ENCODE data around the gene MYO6.

MYO6 gene

DNA sequence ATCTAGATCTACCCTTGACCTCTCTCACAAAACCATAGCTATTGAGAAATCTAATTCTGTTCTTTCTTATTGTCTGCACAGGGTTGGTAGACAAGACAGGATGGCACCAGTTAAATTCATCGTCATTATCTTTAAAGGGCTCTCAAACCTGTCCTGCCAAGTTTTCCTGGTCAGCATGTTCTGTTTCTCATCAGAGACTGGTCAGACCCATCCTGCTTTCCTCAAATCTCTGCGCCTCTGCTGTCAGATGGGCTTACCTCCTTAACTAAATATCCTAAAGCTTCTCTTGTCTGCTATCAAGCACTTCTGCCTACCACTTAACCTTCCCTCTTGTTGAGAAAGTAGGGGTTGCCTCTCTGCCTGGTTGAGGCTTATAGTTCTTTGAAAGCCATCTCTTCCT lies 125.2 kb downstream of the MYO6 start:
- no peaks in the 10 kb centered on the region for H3K9me3 ChIP-seq (replicated peaks in 1 of 2; ENCODE audit: control insufficient read depth in 2 of 2, insufficient read depth in 1 of 2, low read depth in 1 of 2, low read length in 2 of 2)
- H3K9ac ChIP-seq (ENCODE audit: low read depth, low read length, poor library complexity) = no peak overlapping the region
- no peak overlapping the region for H3K18ac ChIP-seq (ENCODE audit: low read length)
- no peak overlapping the region for H3K14ac ChIP-seq (ENCODE audit: low read length)
- no peaks in the 10 kb centered on the region for H3K4me1 ChIP-seq (ENCODE audit: control insufficient read depth in 2 of 2, insufficient read depth in 1 of 2, low read depth in 1 of 2, low read length in 2 of 2)
- H4K8ac ChIP-seq (ENCODE audit: low read depth, low read length) = no peak overlapping the region
- no peak for DNase-seq (ENCODE audit: low spot score)
- H3K27ac ChIP-seq (replicated peaks; ENCODE audit: low read length) = no peak overlapping the region
- H3K27me3 ChIP-seq (ENCODE audit: control insufficient read depth in 3 of 3, insufficient read depth in 3 of 3, low read depth in 1 of 3, low read length in 3 of 3) = no peaks in the 10 kb centered on the region
- no peak overlapping the region for H2BK120ac ChIP-seq (ENCODE audit: low read depth, low read length)
- no peak overlapping the region for H3K23ac ChIP-seq (ENCODE audit: low read depth, low read length, poor library complexity)
- H3K4me3 ChIP-seq (ENCODE audit: low read length in 2 of 2) = no peak overlapping the region
- peaks cover 4 to 57% of the 10 kb centered on the region in 2 donors for H3K36me3 ChIP-seq (replicated peaks in 1 of 2; ENCODE audit: control insufficient read depth in 2 of 2, insufficient read depth in 2 of 2, low read length in 2 of 2)
- no peak overlapping the region for H2AFZ ChIP-seq (ENCODE audit: low read length)
- no peak overlapping the region for H4K91ac ChIP-seq (ENCODE audit: low read depth, low read length, poor library complexity)
- H2AK5ac ChIP-seq (ENCODE audit: low read depth, low read length) = no peak overlapping the region
- no peak overlapping the region for H2BK15ac ChIP-seq (ENCODE audit: low read length)
- no CpG with 5 or more reads among the region's 2 CpGs for WGBS, 2 donors (ENCODE audit: extremely low coverage in 2 of 2, insufficient read length in 2 of 2, insufficient replicate concordance in 1 of 2)
- H3K4ac ChIP-seq (ENCODE audit: low read length) = no peak overlapping the region
- no peak overlapping the region for H2BK12ac ChIP-seq (ENCODE audit: low read length)
- H3K4me2 ChIP-seq (ENCODE audit: insufficient read depth, low read length, poor library complexity, severe bottlenecking) = no peak overlapping the region
- no peak overlapping the region for H2BK5ac ChIP-seq (ENCODE audit: low read length)
- no peaks in the 10 kb centered on the region for H3K79me1 ChIP-seq (ENCODE audit: low read depth, low read length)

DNA sequence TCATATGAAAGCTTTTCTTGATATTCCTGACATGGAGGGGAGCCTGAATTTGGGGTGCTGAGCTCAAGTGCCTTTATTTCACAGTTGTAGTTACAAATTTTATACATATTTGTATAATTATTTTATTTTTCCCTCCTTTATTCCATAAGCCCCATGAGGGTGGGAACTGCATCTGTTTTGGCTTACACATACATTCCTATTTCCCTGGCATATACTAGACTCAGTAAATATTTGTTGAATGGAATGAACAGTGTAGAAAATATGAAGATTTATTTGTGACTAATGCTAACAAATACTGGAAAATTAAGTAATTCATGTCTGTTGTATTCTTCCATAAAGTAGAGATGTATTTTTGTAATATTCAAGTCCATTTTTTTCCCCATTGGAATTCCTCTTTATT lies 127.1 kb downstream of the MYO6 start:
- no peak overlapping the region for H3K4me2 ChIP-seq (ENCODE audit: insufficient read depth, low read length, poor library complexity, severe bottlenecking)
- no peaks in the 10 kb centered on the region for H3K79me1 ChIP-seq (ENCODE audit: low read depth, low read length)
- no peak overlapping the region for H3K18ac ChIP-seq (ENCODE audit: low read length)
- no peak overlapping the region for H3K9ac ChIP-seq (ENCODE audit: low read depth, low read length, poor library complexity)
- H3K4me1 ChIP-seq (ENCODE audit: control insufficient read depth in 2 of 2, insufficient read depth in 1 of 2, low read depth in 1 of 2, low read length in 2 of 2) = no peaks in the 10 kb centered on the region
- no peaks in the 10 kb centered on the region for H3K27me3 ChIP-seq (ENCODE audit: control insufficient read depth in 3 of 3, insufficient read depth in 3 of 3, low read depth in 1 of 3, low read length in 3 of 3)
- H4K91ac ChIP-seq (ENCODE audit: low read depth, low read length, poor library complexity) = no peak overlapping the region
- no peak overlapping the region for H3K4me3 ChIP-seq (ENCODE audit: low read length in 2 of 2)
- no peaks in the 10 kb centered on the region for H3K9me3 ChIP-seq (replicated peaks in 1 of 2; ENCODE audit: control insufficient read depth in 2 of 2, insufficient read depth in 1 of 2, low read depth in 1 of 2, low read length in 2 of 2)
- H4K8ac ChIP-seq (ENCODE audit: low read depth, low read length) = no peak overlapping the region
- no peak overlapping the region for H3K4ac ChIP-seq (ENCODE audit: low read length)
- DNase-seq (ENCODE audit: low spot score) = no peak
- H2AK5ac ChIP-seq (ENCODE audit: low read depth, low read length) = no peak overlapping the region
- H2BK12ac ChIP-seq (ENCODE audit: low read length) = no peak overlapping the region
- H2BK120ac ChIP-seq (ENCODE audit: low read depth, low read length) = no peak overlapping the region
- no peak overlapping the region for H3K27ac ChIP-seq (replicated peaks; ENCODE audit: low read length)
- no peak overlapping the region for H3K14ac ChIP-seq (ENCODE audit: low read length)
- peaks cover 4 to 60% of the 10 kb centered on the region in 2 donors for H3K36me3 ChIP-seq (replicated peaks in 1 of 2; ENCODE audit: control insufficient read depth in 2 of 2, insufficient read depth in 2 of 2, low read length in 2 of 2)
- no peak overlapping the region for H2BK15ac ChIP-seq (ENCODE audit: low read length)
- H2AFZ ChIP-seq (ENCODE audit: low read length) = no peak overlapping the region
- no peak overlapping the region for H2BK5ac ChIP-seq (ENCODE audit: low read length)
- no peak overlapping the region for H3K23ac ChIP-seq (ENCODE audit: low read depth, low read length, poor library complexity)

DNA sequence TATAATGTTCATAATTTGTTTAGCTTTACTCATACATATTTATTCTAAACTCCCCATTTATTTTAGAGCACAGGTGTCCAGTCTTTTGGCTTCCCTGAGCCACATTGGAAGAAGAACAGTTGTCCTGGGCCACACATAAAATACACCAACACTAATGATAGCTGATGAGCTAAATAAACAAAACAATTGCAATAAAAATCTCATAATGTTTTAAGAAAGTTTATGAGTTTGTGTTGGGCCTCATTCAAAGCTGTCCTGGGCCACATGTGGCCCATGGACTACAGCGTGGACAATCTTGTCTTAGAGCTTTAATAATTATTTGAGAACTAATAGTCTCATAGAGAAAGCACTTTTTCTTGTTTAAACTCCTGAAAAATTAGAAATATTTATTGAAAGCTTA lies 131.3 kb downstream of the MYO6 start:
- no peak overlapping the region for H3K4ac ChIP-seq (ENCODE audit: low read length)
- H3K4me3 ChIP-seq (ENCODE audit: low read length in 2 of 2) = no peak overlapping the region
- no peak overlapping the region for H2BK12ac ChIP-seq (ENCODE audit: low read length)
- no peak overlapping the region for H3K14ac ChIP-seq (ENCODE audit: low read length)
- H3K27ac ChIP-seq (replicated peaks; ENCODE audit: low read length) = no peak overlapping the region
- H3K9me3 ChIP-seq (replicated peaks in 1 of 2; ENCODE audit: control insufficient read depth in 2 of 2, insufficient read depth in 1 of 2, low read depth in 1 of 2, low read length in 2 of 2) = no peaks in the 10 kb centered on the region
- H4K91ac ChIP-seq (ENCODE audit: low read depth, low read length, poor library complexity) = no peak overlapping the region
- no peak for DNase-seq (ENCODE audit: low spot score)
- no peak overlapping the region for H3K23ac ChIP-seq (ENCODE audit: low read depth, low read length, poor library complexity)
- H3K18ac ChIP-seq (ENCODE audit: low read length) = no peak overlapping the region
- no CpG with 5 or more reads among the region's 1 CpG for WGBS, 2 donors (ENCODE audit: extremely low coverage in 2 of 2, insufficient read length in 2 of 2, insufficient replicate concordance in 1 of 2)
- peaks cover 2 to 53% of the 10 kb centered on the region in 2 donors for H3K36me3 ChIP-seq (replicated peaks in 1 of 2; ENCODE audit: control insufficient read depth in 2 of 2, insufficient read depth in 2 of 2, low read length in 2 of 2)
- no peaks in the 10 kb centered on the region for H3K79me1 ChIP-seq (ENCODE audit: low read depth, low read length)
- no peak overlapping the region for H3K4me2 ChIP-seq (ENCODE audit: insufficient read depth, low read length, poor library complexity, severe bottlenecking)
- no peak overlapping the region for H2BK120ac ChIP-seq (ENCODE audit: low read depth, low read length)
- no peaks in the 10 kb centered on the region for H3K27me3 ChIP-seq (ENCODE audit: control insufficient read depth in 3 of 3, insufficient read depth in 3 of 3, low read depth in 1 of 3, low read length in 3 of 3)
- no peaks in the 10 kb centered on the region for H3K4me1 ChIP-seq (ENCODE audit: control insufficient read depth in 2 of 2, insufficient read depth in 1 of 2, low read depth in 1 of 2, low read length in 2 of 2)
- H2BK15ac ChIP-seq (ENCODE audit: low read length) = no peak overlapping the region
- no peak overlapping the region for H4K8ac ChIP-seq (ENCODE audit: low read depth, low read length)
- H2AK5ac ChIP-seq (ENCODE audit: low read depth, low read length) = no peak overlapping the region
- no peak overlapping the region for H2BK5ac ChIP-seq (ENCODE audit: low read length)
- no peak overlapping the region for H2AFZ ChIP-seq (ENCODE audit: low read length)
- H3K9ac ChIP-seq (ENCODE audit: low read depth, low read length, poor library complexity) = no peak overlapping the region

DNA sequence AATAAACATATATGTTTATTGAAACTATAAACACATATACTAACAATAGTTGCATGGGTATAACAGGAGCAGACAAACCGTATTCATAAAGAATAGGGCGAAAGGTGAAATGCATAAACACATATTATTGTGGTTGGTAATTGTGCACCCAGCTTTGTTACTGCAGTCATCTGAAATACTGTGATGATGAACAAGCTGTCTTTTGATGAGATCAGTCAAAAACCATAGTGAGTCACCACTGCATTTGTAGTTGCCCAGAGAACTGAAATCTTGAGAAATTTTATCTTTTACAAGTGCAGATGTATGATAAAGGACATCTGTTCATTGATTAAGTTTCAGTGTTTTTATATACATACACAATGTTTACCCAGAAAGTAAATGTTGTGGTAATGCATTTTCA lies 133.7 kb downstream of the MYO6 start:
- Histone ChIP-seq H3K4ac (ENCODE audit: low read length) (no peak overlapping the region), H2AFZ (ENCODE audit: low read length) (no peak overlapping the region), H2BK15ac (ENCODE audit: low read length) (no peak overlapping the region), H3K9me3 (replicated peaks in 1 of 2; ENCODE audit: control insufficient read depth in 2 of 2, insufficient read depth in 1 of 2, low read depth in 1 of 2, low read length in 2 of 2) (no peaks in the 10 kb centered on the region), H4K91ac (ENCODE audit: low read depth, low read length, poor library complexity) (no peak overlapping the region), H3K14ac (ENCODE audit: low read length) (no peak overlapping the region), H3K18ac (ENCODE audit: low read length) (no peak overlapping the region), H3K4me1 (ENCODE audit: control insufficient read depth in 2 of 2, insufficient read depth in 1 of 2, low read depth in 1 of 2, low read length in 2 of 2) (no peaks in the 10 kb centered on the region), H4K8ac (ENCODE audit: low read depth, low read length) (no peak overlapping the region), H2BK12ac (ENCODE audit: low read length) (no peak overlapping the region), H3K9ac (ENCODE audit: low read depth, low read length, poor library complexity) (no peak overlapping the region), H3K23ac (ENCODE audit: low read depth, low read length, poor library complexity) (no peak overlapping the region), H2BK5ac (ENCODE audit: low read length) (no peak overlapping the region), H2AK5ac (ENCODE audit: low read depth, low read length) (no peak overlapping the region), H3K27me3 (ENCODE audit: control insufficient read depth in 3 of 3, insufficient read depth in 3 of 3, low read depth in 1 of 3, low read length in 3 of 3) (no peaks in the 10 kb centered on the region), H2BK120ac (ENCODE audit: low read depth, low read length) (no peak overlapping the region), H3K36me3 (replicated peaks in 1 of 2; ENCODE audit: control insufficient read depth in 2 of 2, insufficient read depth in 2 of 2, low read length in 2 of 2) (peaks cover 0 to 45% of the 10 kb centered on the region in 2 donors), H3K4me3 (ENCODE audit: low read length in 2 of 2) (no peak overlapping the region), H3K4me2 (ENCODE audit: insufficient read depth, low read length, poor library complexity, severe bottlenecking) (no peak overlapping the region), H3K27ac (replicated peaks; ENCODE audit: low read length) (no peak overlapping the region), H3K79me1 (ENCODE audit: low read depth, low read length) (no peaks in the 10 kb centered on the region)
- DNase-seq (ENCODE audit: low spot score) = no peak
- WGBS, 2 donors (ENCODE audit: extremely low coverage in 2 of 2, insufficient read length in 2 of 2, insufficient replicate concordance in 1 of 2) = no CpG with 5 or more reads among the region's 2 CpGs
